ENCODE data around the gene LOXL1. TPM values are rescaled to one million over a fixed set of nuclear protein-coding genes. Genes with fewer than 3 reads are reported as not detected.
A peak's percentile ranks its signal among the peaks of the same experiment; 100 is the strongest.

LOXL1 gene
- total RNA-seq, 2 experiments from 2014 or later = 2.1 to 2.4 TPM

GRCh38 chr15:73981761-73982221 lies 55.5 kb downstream of the LOXL1 start:
- Mint-ChIP-seq H3K4me1 (peaks cover 31% of the 10 kb centered on the region), H3K27me3 (no peaks in the 10 kb centered on the region), H3K9me3 (no peaks in the 10 kb centered on the region), H3K4me3 (peak overlapping the region; percentile 64), H3K27ac (peak overlapping the region; percentile 88), H3K36me3 (peaks cover 2% of the 10 kb centered on the region)
- no peak for DNase-seq

- no peaks in the 10 kb centered on the region for H3K9me3 Mint-ChIP-seq
- no peaks in the 10 kb centered on the region for H3K27me3 Mint-ChIP-seq
- H3K27ac Mint-ChIP-seq = peak overlapping the region; percentile 88
- DNase-seq = no peak
- peaks cover 31% of the 10 kb centered on the region for H3K4me1 Mint-ChIP-seq
- peak overlapping the region; percentile 54 for H3K4me3 Mint-ChIP-seq
- peaks cover 2% of the 10 kb centered on the region for H3K36me3 Mint-ChIP-seq
Measured at GRCh38 chr15:73982222-73982962, 56.1 kb downstream of the LOXL1 start.

GRCh38 chr15:73983211-73983727 lies 57.0 kb downstream of the LOXL1 start:
- no peak overlapping the region for H3K4me3 Mint-ChIP-seq
- DNase-seq = no peak
- peaks cover 31% of the 10 kb centered on the region for H3K4me1 Mint-ChIP-seq
- H3K9me3 Mint-ChIP-seq = no peaks in the 10 kb centered on the region
- H3K27me3 Mint-ChIP-seq = no peaks in the 10 kb centered on the region
- peaks cover 2% of the 10 kb centered on the region for H3K36me3 Mint-ChIP-seq
- peak overlapping the region; percentile 88 for H3K27ac Mint-ChIP-seq

- no peaks in the 10 kb centered on the region for H3K9me3 Mint-ChIP-seq
- H3K4me1 Mint-ChIP-seq = peaks cover 31% of the 10 kb centered on the region
- H3K4me3 Mint-ChIP-seq = no peak overlapping the region
- H3K27me3 Mint-ChIP-seq = no peaks in the 10 kb centered on the region
- H3K27ac Mint-ChIP-seq = no peak overlapping the region
- DNase-seq = no peak
- peaks cover 2% of the 10 kb centered on the region for H3K36me3 Mint-ChIP-seq
Measured at GRCh38 chr15:73983773-73984172, 57.5 kb downstream of the LOXL1 start.

GRCh38 chr15:73984208-73984979 lies 58.1 kb downstream of the LOXL1 start:
- no peaks in the 10 kb centered on the region for H3K27me3 Mint-ChIP-seq
- H3K27ac Mint-ChIP-seq = no peak overlapping the region
- H3K4me3 Mint-ChIP-seq = no peak overlapping the region
- DNase-seq = no peak
- H3K9me3 Mint-ChIP-seq = no peaks in the 10 kb centered on the region
- peaks cover 2% of the 10 kb centered on the region for H3K36me3 Mint-ChIP-seq
- peaks cover 29% of the 10 kb centered on the region for H3K4me1 Mint-ChIP-seq

GRCh38 chr15:73985101-73985873 lies 59.0 kb downstream of the LOXL1 start:
- DNase-seq = no peak
- Mint-ChIP-seq H3K4me3 (no peak overlapping the region), H3K9me3 (no peaks in the 10 kb centered on the region), H3K27ac (no peak overlapping the region), H3K4me1 (peaks cover 30% of the 10 kb centered on the region), H3K36me3 (peaks cover 2% of the 10 kb centered on the region), H3K27me3 (no peaks in the 10 kb centered on the region)

GRCh38 chr15:73986055-73986775 lies 60.0 kb downstream of the LOXL1 start:
- H3K27ac Mint-ChIP-seq = peak overlapping the region; percentile 38

GRCh38 chr15:73986776-73987056 lies 60.5 kb downstream of the LOXL1 start:
- Mint-ChIP-seq H3K27me3 (no peaks in the 10 kb centered on the region), H3K27ac (no peak overlapping the region), H3K4me3 (no peak overlapping the region), H3K36me3 (peaks cover 2% of the 10 kb centered on the region), H3K4me1 (peaks cover 26% of the 10 kb centered on the region), H3K9me3 (no peaks in the 10 kb centered on the region)
- DNase-seq = no peak

More at GRCh38 chr15:73986055-73986775, 60.0 kb downstream of the LOXL1 start:
- H3K27me3 Mint-ChIP-seq = no peaks in the 10 kb centered on the region
- H3K36me3 Mint-ChIP-seq = peaks cover 2% of the 10 kb centered on the region
- no peak for DNase-seq
- peaks cover 30% of the 10 kb centered on the region for H3K4me1 Mint-ChIP-seq
- no peak overlapping the region for H3K4me3 Mint-ChIP-seq
- H3K9me3 Mint-ChIP-seq = no peaks in the 10 kb centered on the region

- DNase-seq = no peak
- no peaks in the 10 kb centered on the region for H3K9me3 Mint-ChIP-seq
- no peak overlapping the region for H3K4me3 Mint-ChIP-seq
- H3K27me3 Mint-ChIP-seq = no peaks in the 10 kb centered on the region
- H3K27ac Mint-ChIP-seq = no peak overlapping the region
- H3K36me3 Mint-ChIP-seq = peaks cover 2% of the 10 kb centered on the region
- H3K4me1 Mint-ChIP-seq = peaks cover 20% of the 10 kb centered on the region
Measured at GRCh38 chr15:73987250-73987649, 61.0 kb downstream of the LOXL1 start.

GRCh38 chr15:73987681-73988444 lies 61.6 kb downstream of the LOXL1 start:
- Mint-ChIP-seq H3K27me3 (no peaks in the 10 kb centered on the region), H3K36me3 (peaks cover 2% of the 10 kb centered on the region), H3K4me3 (no peak overlapping the region), H3K4me1 (peaks cover 21% of the 10 kb centered on the region), H3K27ac (no peak overlapping the region), H3K9me3 (no peaks in the 10 kb centered on the region)
- no peak for DNase-seq

GRCh38 chr15:73988445-73988969 lies 62.2 kb downstream of the LOXL1 start:
- DNase-seq = no peak
- H3K27ac Mint-ChIP-seq = no peak overlapping the region
- no peak overlapping the region for H3K4me3 Mint-ChIP-seq
- H3K9me3 Mint-ChIP-seq = no peaks in the 10 kb centered on the region
- H3K36me3 Mint-ChIP-seq = peaks cover 2% of the 10 kb centered on the region
- no peaks in the 10 kb centered on the region for H3K27me3 Mint-ChIP-seq
- H3K4me1 Mint-ChIP-seq = peaks cover 23% of the 10 kb centered on the region

- Mint-ChIP-seq H3K9me3 (no peaks in the 10 kb centered on the region), H3K4me1 (peaks cover 30% of the 10 kb centered on the region), H3K27me3 (no peaks in the 10 kb centered on the region), H3K36me3 (peaks cover 2% of the 10 kb centered on the region), H3K4me3 (no peak overlapping the region), H3K27ac (no peak overlapping the region)
- DNase-seq = no peak
Measured at GRCh38 chr15:73989001-73989798, 62.9 kb downstream of the LOXL1 start.
